Stomach (tissue), 9 donors: ENCODE measurements around the gene DLGAP1. TPM values are rescaled to one million over a fixed set of nuclear protein-coding genes. Genes with fewer than 3 reads are reported as not detected.
"Not testable (repeated sequence)": the region's sequence is repeated elsewhere in the genome, so short reads cannot be mapped to it uniquely, and the experiment has no call there.

ENCODE experiments used
- DNase-seq, 2 donors: peaks; one replicate each; pipeline versions ENCODE4 v3.0.0 to v3.0.0-alpha.2; 2013 to 2019
- H3K27ac ChIP-seq, 5 donors: fragments of 200-600 bp in 4 of 5; sonication (generic) in 4 of 5; one replicate each; pipeline ENCODE4 v1.5.1; 2013 to 2019; ENCODE audit warnings: mild to moderate bottlenecking in 1 of 5, moderate library complexity in 1 of 5
- H3K27me3 ChIP-seq, 3 donors: fragments of 200-600 bp; sonication (generic); one replicate each; pipeline ENCODE4 v1.5.1; 2017 to 2019; ENCODE audit warnings: mixed run types in 1 of 3
- H3K36me3 ChIP-seq, 4 donors: fragments of 200-600 bp; sonication (generic); 1 replicate in 3 of 4; 2 replicates in 1 of 4; pipeline ENCODE4 v1.5.1; 2016 to 2019
- H3K4me1 ChIP-seq, 4 donors: fragments of 200-600 bp; sonication (generic); one replicate each; pipeline ENCODE4 v1.5.1; 2016 to 2019
- H3K4me3 ChIP-seq, 4 donors: fragments of 200-600 bp; sonication (generic) in 3 of 4; one replicate each; pipeline ENCODE4 v1.5.1; 2016 to 2019; ENCODE audit warnings: mild to moderate bottlenecking in 1 of 4
- H3K9me3 ChIP-seq, 4 donors: fragments of 200-600 bp; sonication (generic); one replicate each; pipeline ENCODE4 v1.5.1; 2016 to 2019
- EP300 ChIP-seq: sonication (generic); formaldehyde crosslinking; IDR thresholded peaks from one replicate; pipeline ENCODE4 v1.6.1; 2017; ENCODE audit warnings: antibody characterized with exemption
- POLR2A ChIP-seq, 4 donors: fragments of 450-650 bp; IDR thresholded peaks; one replicate each; pipeline ENCODE4 v1.6.1; 2016; ENCODE audit warnings: antibody characterized with exemption in 4 of 4, control low read depth in 2 of 4, mild to moderate bottlenecking in 1 of 4, moderate library complexity in 1 of 4
- POLR2AphosphoS5 ChIP-seq, 3 donors: sonication (generic); formaldehyde crosslinking; IDR thresholded peaks; one replicate each; pipeline ENCODE4 v1.6.1; 2016; ENCODE audit warnings: antibody characterized with exemption in 3 of 3
- WGBS, 5 donors: extraction: QIAGEN DNeasy Blood & Tissue Kit in 3 of 5; methylation state at CpG; one replicate each; pipeline versions ENCODE4 v1.1.5 to v1.1.7; 2013 to 2018; 5-methylcytosine and 5-hydroxymethylcytosine counted together
- intact Hi-C: fragments of 100-400 bp; cut with DNase I; formaldehyde crosslinking; loops from one replicate; pipeline ENCODE4 v1.15.1; 2023; ENCODE audit warnings: low total_unique reads
- polyA plus RNA-seq, 3 donors: library from polyadenylated mRNA; stranded (reverse); fragments of 200-250 nt; gene quantifications; one replicate each; pipeline ENCODE4 v1.2.3, GENCODE V29; 2013
- total RNA-seq, 5 donors: library from RNA; depleted of rRNA; stranded (reverse); fragments of >200 nt; gene quantifications; one replicate each; pipeline versions ENCODE4 v1.1.0 to v1.2.3, GENCODE V29; 2014 to 2016
- TF ChIP-seq, protein P1 (sequence below), 7 experiments: fragments of 450-650 bp in 4 of 7; fragments of 200-600 bp in 3 of 7; sonication (generic) in 3 of 7; IDR thresholded peaks; one replicate each; pipeline ENCODE4 v1.5.1; 2016 to 2019; ENCODE audit warnings: antibody characterized with exemption in 7 of 7, control low read depth in 2 of 7, mild to moderate bottlenecking in 1 of 7
- donor health status: healthy with polysubstance abuse.
- donor health status: Bipolar disorder and iron deficiency.
- donor health status: healthy.

The DLGAP1 gene
- total and polyA plus RNA-seq, 8 donors, result 0.06 to 7.0 (median 1.3) TPM; not detected in 1

DNA sequence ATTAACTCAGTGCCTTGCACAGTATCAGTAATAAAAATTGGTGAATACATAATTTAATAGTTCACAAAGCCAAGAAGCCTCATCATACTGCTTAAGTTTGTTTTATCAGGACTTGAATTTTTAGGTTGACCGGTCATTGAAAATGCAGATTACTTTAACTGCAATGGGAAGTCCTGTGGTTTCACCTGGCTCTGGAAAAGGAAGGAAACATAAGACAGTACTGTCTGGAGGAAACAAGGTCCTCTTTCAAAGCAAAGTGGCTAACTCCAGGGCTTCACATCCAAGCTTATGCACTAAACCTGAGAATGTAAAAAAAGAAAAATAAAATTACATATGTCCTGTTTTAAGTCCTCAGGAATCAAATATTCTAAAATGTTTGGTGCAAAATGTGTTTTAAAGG, 119.7 kb downstream of the DLGAP1 start:
- peaks cover 0 to 5% (median 0%) of the 10 kb centered on the region in 4 donors for H3K9me3 ChIP-seq
- H3K4me1 ChIP-seq, result no peaks in the 10 kb centered on the region
- TF ChIP-seq, protein P1, sequence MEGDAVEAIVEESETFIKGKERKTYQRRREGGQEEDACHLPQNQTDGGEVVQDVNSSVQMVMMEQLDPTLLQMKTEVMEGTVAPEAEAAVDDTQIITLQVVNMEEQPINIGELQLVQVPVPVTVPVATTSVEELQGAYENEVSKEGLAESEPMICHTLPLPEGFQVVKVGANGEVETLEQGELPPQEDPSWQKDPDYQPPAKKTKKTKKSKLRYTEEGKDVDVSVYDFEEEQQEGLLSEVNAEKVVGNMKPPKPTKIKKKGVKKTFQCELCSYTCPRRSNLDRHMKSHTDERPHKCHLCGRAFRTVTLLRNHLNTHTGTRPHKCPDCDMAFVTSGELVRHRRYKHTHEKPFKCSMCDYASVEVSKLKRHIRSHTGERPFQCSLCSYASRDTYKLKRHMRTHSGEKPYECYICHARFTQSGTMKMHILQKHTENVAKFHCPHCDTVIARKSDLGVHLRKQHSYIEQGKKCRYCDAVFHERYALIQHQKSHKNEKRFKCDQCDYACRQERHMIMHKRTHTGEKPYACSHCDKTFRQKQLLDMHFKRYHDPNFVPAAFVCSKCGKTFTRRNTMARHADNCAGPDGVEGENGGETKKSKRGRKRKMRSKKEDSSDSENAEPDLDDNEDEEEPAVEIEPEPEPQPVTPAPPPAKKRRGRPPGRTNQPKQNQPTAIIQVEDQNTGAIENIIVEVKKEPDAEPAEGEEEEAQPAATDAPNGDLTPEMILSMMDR (IDR thresholded peaks at IDR 0.05), result no peak
- no peak for TF ChIP-seq POLR2AphosphoS5 (IDR thresholded peaks at IDR 0.05)
- no peak for TF ChIP-seq EP300
- no peak for TF ChIP-seq POLR2A (IDR thresholded peaks at IDR 0.05)
- intact Hi-C loops, result no loop called here
- H3K27me3 ChIP-seq, result no peaks in the 10 kb centered on the region
- no peaks in the 10 kb centered on the region for H3K36me3 ChIP-seq
- WGBS, 5 donors, result 72 to 89% (median 80%) methylated on average over 1 of the region's 1 CpG
- H3K4me3 ChIP-seq, result no peak overlapping the region
- DNase-seq, result no peak
- no peak overlapping the region for H3K27ac ChIP-seq

DNA sequence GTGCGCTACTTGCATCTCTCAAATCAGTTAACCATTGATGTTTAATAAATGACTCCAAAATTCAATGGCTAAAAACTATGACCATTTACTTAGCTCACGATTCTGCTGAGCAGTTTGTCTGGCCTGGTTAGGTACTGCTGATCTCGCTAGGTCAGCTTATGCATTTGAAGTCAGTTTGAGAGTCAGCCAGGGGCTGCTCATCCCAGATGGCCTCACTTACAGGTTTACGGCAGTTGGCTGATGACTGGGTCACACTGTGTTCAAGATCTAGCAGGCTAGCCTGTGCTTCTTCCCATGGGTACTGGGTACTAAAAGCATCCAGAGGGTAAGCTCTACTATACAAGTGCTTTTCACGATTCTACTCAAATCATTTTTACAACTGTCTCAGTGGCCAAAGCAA, 122.1 kb downstream of the DLGAP1 start:
- WGBS, 5 donors, result 81 to 90% (median 87%) methylated on average over 5 of the region's 5 CpGs
- TF ChIP-seq POLR2A (IDR thresholded peaks at IDR 0.05) (no peak), EP300 (no peak), POLR2AphosphoS5 (IDR thresholded peaks at IDR 0.05) (no peak)
- TF ChIP-seq, protein P1 (IDR thresholded peaks at IDR 0.05), result no peak
- Histone ChIP-seq H3K4me3 (no peak overlapping the region), H3K27ac (no peak overlapping the region), H3K27me3 (no peaks in the 10 kb centered on the region), H3K9me3 (peaks cover 0 to 5% (median 0%) of the 10 kb centered on the region in 4 donors), H3K36me3 (no peaks in the 10 kb centered on the region), H3K4me1 (no peaks in the 10 kb centered on the region)
- intact Hi-C loops, result no loop called here
- no peak for DNase-seq

DNA sequence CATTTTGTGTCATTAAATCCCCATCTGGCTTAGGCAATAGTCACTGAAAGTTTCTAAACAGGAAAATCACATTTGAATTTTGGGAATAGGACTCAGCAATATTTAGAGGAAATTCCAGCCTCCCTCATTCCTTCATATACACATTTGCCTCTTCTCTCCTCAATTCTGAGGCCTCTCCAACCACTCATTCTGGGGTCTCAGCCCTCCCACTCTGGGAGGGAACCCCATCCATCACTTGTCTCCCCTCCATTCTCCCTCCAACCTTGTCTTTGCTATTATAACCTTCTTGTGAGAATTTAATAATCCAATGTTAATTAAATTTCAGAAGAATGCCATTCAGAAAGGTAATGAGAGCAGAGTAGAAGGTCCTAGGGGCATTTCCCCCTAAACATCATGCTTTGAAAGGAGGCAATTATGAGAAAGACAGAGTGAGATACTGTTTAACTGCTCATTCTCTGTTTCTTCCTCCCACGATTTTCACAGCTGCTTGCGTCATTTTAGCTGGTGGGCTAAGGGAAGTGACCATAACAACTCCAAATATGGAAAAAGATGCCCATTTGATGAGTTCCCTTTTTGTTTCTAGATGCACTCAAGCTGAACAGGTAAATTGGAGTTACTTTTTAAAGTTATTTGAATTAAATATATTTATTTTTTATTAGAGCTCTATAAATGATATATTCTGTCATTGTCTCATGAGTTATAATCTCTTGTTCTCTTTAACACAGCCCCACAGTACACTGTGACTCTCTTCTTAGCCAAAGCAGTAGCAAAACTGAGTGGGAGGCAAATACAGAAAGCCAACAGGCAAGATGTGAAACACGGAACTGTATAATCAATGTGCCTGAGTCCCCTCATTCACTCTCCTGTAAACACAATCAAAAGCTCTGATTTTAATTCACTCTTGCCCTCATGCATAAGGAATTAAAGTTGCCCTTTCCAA, 135.1 kb downstream of the DLGAP1 start:
- H3K27me3 ChIP-seq, result no peaks in the 10 kb centered on the region
- H3K4me1 ChIP-seq, result no peaks in the 10 kb centered on the region
- no peak overlapping the region for H3K4me3 ChIP-seq
- TF ChIP-seq, protein P1 (IDR thresholded peaks at IDR 0.05), result no peak
- TF ChIP-seq POLR2AphosphoS5 (IDR thresholded peaks at IDR 0.05) (no peak), POLR2A (IDR thresholded peaks at IDR 0.05) (no peak), EP300 (no peak)
- H3K36me3 ChIP-seq, result no peaks in the 10 kb centered on the region
- whole genome bisulfite sequencing, 5 donors, result 52 to 84% (median 76%) methylated on average over 3 of the region's 3 CpGs
- intact Hi-C loops, result no loop called here
- no peak overlapping the region for H3K27ac ChIP-seq
- no peak for DNase-seq
- H3K9me3 ChIP-seq, result peaks cover 0 to 8% (median 2%) of the 10 kb centered on the region in 4 donors

DNA sequence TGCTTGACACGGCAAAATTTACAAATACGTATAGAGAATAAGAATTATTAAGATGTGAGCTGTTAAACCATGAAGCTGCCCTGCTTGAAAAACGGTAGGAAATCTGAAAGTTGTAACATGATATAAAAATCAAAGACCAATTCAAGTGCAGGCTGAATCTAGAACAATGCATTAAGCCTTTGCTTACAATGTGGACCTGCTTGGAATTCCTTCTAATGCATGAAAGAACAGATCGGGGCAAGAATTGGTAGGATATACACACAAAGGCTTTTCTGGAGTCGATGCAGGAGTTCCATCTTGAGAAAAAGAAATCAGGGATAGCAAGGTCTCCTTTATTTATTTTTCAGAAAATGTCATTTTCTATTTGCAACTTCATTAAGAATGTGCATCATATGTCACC, 136.8 kb downstream of the DLGAP1 start:
- no peaks in the 10 kb centered on the region for H3K4me1 ChIP-seq
- no peak for TF ChIP-seq EP300
- TF ChIP-seq, protein P1 (IDR thresholded peaks at IDR 0.05), result no peak
- TF ChIP-seq POLR2AphosphoS5 (IDR thresholded peaks at IDR 0.05), result no peak
- no peak for TF ChIP-seq POLR2A (IDR thresholded peaks at IDR 0.05)
- WGBS, 5 donors, result 63 to 84% (median 70%) methylated on average over 5 of the region's 5 CpGs
- H3K27ac ChIP-seq, result no peak overlapping the region
- H3K27me3 ChIP-seq, result no peaks in the 10 kb centered on the region
- intact Hi-C loops, result no loop called here
- no peak overlapping the region for H3K4me3 ChIP-seq
- H3K36me3 ChIP-seq, result no peaks in the 10 kb centered on the region
- H3K9me3 ChIP-seq, result peaks cover 0 to 8% (median 2%) of the 10 kb centered on the region in 4 donors
- DNase-seq, result no peak

DNA sequence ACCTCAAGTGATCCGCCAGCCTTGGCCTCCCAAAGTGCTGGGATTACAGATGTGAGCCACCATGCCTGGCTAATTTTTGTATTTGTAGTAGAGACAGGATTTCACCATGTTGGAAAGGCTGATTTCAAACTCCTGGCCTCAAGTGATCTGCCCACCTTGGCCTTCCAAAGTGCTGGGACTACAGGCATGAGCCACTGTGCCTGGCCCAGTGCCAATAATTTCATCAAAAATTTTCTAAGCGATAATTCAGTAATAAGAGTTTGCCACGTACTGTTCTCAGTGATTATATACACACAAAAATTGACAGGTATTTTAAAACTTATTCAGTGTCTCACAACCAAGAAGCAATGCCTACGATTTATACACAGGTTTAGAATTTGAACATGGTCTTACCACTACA, 143.2 kb downstream of the DLGAP1 start:
- 89 to 96% (median 93%) methylated on average over 4 of the region's 4 CpGs for WGBS, 5 donors
- H3K27me3 ChIP-seq, H3K27ac ChIP-seq, H3K9me3 ChIP-seq, H3K4me1 ChIP-seq, H3K4me3 ChIP-seq, H3K36me3 ChIP-seq, DNase-seq, intact Hi-C loops: not testable (repeated sequence)
